ENCODE results near the gene ADAM12. TPM values are rescaled to one million over a fixed set of nuclear protein-coding genes. Genes with fewer than 3 reads are reported as not detected.

The ADAM12 gene
- total RNA-seq, 1 experiment from 2014 or later = not detected

- Histone ChIP-seq H2AFZ (ENCODE audit: low read length) (no peak overlapping the region), H3K9me3 (ENCODE audit: low read length) (no peaks in the 10 kb centered on the region), H3K4me2 (ENCODE audit: low read depth, low read length, poor library complexity, severe bottlenecking) (no peak overlapping the region), H3K4me1 (ENCODE audit: low read length) (no peaks in the 10 kb centered on the region), H3K4me3 (ENCODE audit: low read length) (no peak overlapping the region), H3K36me3 (ENCODE audit: insufficient read depth, low read length) (no peaks in the 10 kb centered on the region), H3K79me2 (ENCODE audit: low read length) (no peaks in the 10 kb centered on the region), H3K9me2 (replicated peaks; ENCODE audit: insufficient read depth, low read length) (no peaks in the 10 kb centered on the region), H3K27ac (ENCODE audit: low read length) (no peak overlapping the region), H4K20me1 (ENCODE audit: insufficient read depth, low read depth, low read length) (no peaks in the 10 kb centered on the region), H3K27me3 (ENCODE audit: low read length) (no peaks in the 10 kb centered on the region), H3K9ac (ENCODE audit: low read length) (no peak overlapping the region)
- DNase-seq = no peak
Measured at GRCh38 chr10:126373972-126374371, 14.3 kb downstream of the ADAM12 start.

GRCh38 chr10:126373147-126373546 is 15.1 kb downstream of the ADAM12 start:
- H3K36me3 ChIP-seq (ENCODE audit: insufficient read depth, low read length) = no peaks in the 10 kb centered on the region
- DNase-seq = no peak
- H3K9ac ChIP-seq (ENCODE audit: low read length) = no peak overlapping the region
- no peak overlapping the region for H3K4me2 ChIP-seq (ENCODE audit: low read depth, low read length, poor library complexity, severe bottlenecking)
- H3K27ac ChIP-seq (ENCODE audit: low read length) = no peak overlapping the region
- H3K4me3 ChIP-seq (ENCODE audit: low read length) = no peak overlapping the region
- H3K27me3 ChIP-seq (ENCODE audit: low read length) = no peaks in the 10 kb centered on the region
- no peaks in the 10 kb centered on the region for H3K4me1 ChIP-seq (ENCODE audit: low read length)
- no peaks in the 10 kb centered on the region for H4K20me1 ChIP-seq (ENCODE audit: insufficient read depth, low read depth, low read length)
- H3K9me2 ChIP-seq (replicated peaks; ENCODE audit: insufficient read depth, low read length) = no peaks in the 10 kb centered on the region
- H3K9me3 ChIP-seq (ENCODE audit: low read length) = no peaks in the 10 kb centered on the region
- no peaks in the 10 kb centered on the region for H3K79me2 ChIP-seq (ENCODE audit: low read length)
- H2AFZ ChIP-seq (ENCODE audit: low read length) = no peak overlapping the region

- H3K27ac ChIP-seq (ENCODE audit: low read length) = no peak overlapping the region
- no peaks in the 10 kb centered on the region for H3K27me3 ChIP-seq (ENCODE audit: low read length)
- H3K9ac ChIP-seq (ENCODE audit: low read length) = no peak overlapping the region
- no peak for DNase-seq
- H3K4me2 ChIP-seq (ENCODE audit: low read depth, low read length, poor library complexity, severe bottlenecking) = no peak overlapping the region
- H4K20me1 ChIP-seq (ENCODE audit: insufficient read depth, low read depth, low read length) = no peaks in the 10 kb centered on the region
- H3K79me2 ChIP-seq (ENCODE audit: low read length) = no peaks in the 10 kb centered on the region
- no peaks in the 10 kb centered on the region for H3K9me2 ChIP-seq (replicated peaks; ENCODE audit: insufficient read depth, low read length)
- no peaks in the 10 kb centered on the region for H3K9me3 ChIP-seq (ENCODE audit: low read length)
- no peaks in the 10 kb centered on the region for H3K4me1 ChIP-seq (ENCODE audit: low read length)
- no peak overlapping the region for H2AFZ ChIP-seq (ENCODE audit: low read length)
- no peak overlapping the region for H3K4me3 ChIP-seq (ENCODE audit: low read length)
- no peaks in the 10 kb centered on the region for H3K36me3 ChIP-seq (ENCODE audit: insufficient read depth, low read length)
Measured at GRCh38 chr10:126372396-126372795, 15.9 kb downstream of the ADAM12 start.

- DNase-seq = no peak
- no peaks in the 10 kb centered on the region for H3K27me3 ChIP-seq (ENCODE audit: low read length)
- no peaks in the 10 kb centered on the region for H3K9me2 ChIP-seq (replicated peaks; ENCODE audit: insufficient read depth, low read length)
- H3K27ac ChIP-seq (ENCODE audit: low read length) = no peak overlapping the region
- no peak overlapping the region for H2AFZ ChIP-seq (ENCODE audit: low read length)
- no peaks in the 10 kb centered on the region for H3K4me1 ChIP-seq (ENCODE audit: low read length)
- no peak overlapping the region for H3K9ac ChIP-seq (ENCODE audit: low read length)
- H3K9me3 ChIP-seq (ENCODE audit: low read length) = no peaks in the 10 kb centered on the region
- no peaks in the 10 kb centered on the region for H3K36me3 ChIP-seq (ENCODE audit: insufficient read depth, low read length)
- no peaks in the 10 kb centered on the region for H4K20me1 ChIP-seq (ENCODE audit: insufficient read depth, low read depth, low read length)
- no peak overlapping the region for H3K4me3 ChIP-seq (ENCODE audit: low read length)
- no peak overlapping the region for H3K4me2 ChIP-seq (ENCODE audit: low read depth, low read length, poor library complexity, severe bottlenecking)
- no peaks in the 10 kb centered on the region for H3K79me2 ChIP-seq (ENCODE audit: low read length)
Measured at GRCh38 chr10:126369125-126369710, 19.1 kb downstream of the ADAM12 start.

GRCh38 chr10:126357169-126357568 is 31.1 kb downstream of the ADAM12 start:
- Histone ChIP-seq H3K79me2 (ENCODE audit: low read length) (no peaks in the 10 kb centered on the region), H3K36me3 (ENCODE audit: insufficient read depth, low read length) (no peaks in the 10 kb centered on the region), H3K27ac (ENCODE audit: low read length) (no peak overlapping the region), H3K9me2 (replicated peaks; ENCODE audit: insufficient read depth, low read length) (no peaks in the 10 kb centered on the region), H4K20me1 (ENCODE audit: insufficient read depth, low read depth, low read length) (no peaks in the 10 kb centered on the region), H3K9ac (ENCODE audit: low read length) (no peak overlapping the region), H3K4me2 (ENCODE audit: low read depth, low read length, poor library complexity, severe bottlenecking) (no peak overlapping the region), H3K27me3 (ENCODE audit: low read length) (no peaks in the 10 kb centered on the region), H3K4me3 (ENCODE audit: low read length) (no peak overlapping the region), H3K4me1 (ENCODE audit: low read length) (no peaks in the 10 kb centered on the region), H2AFZ (ENCODE audit: low read length) (no peak overlapping the region), H3K9me3 (ENCODE audit: low read length) (peaks cover 9% of the 10 kb centered on the region)
- DNase-seq = no peak

- Histone ChIP-seq H3K27me3 (ENCODE audit: low read length) (no peaks in the 10 kb centered on the region), H4K20me1 (ENCODE audit: insufficient read depth, low read depth, low read length) (no peaks in the 10 kb centered on the region), H3K4me1 (ENCODE audit: low read length) (no peaks in the 10 kb centered on the region), H3K79me2 (ENCODE audit: low read length) (no peaks in the 10 kb centered on the region), H3K27ac (ENCODE audit: low read length) (no peak overlapping the region), H3K4me2 (ENCODE audit: low read depth, low read length, poor library complexity, severe bottlenecking) (no peak overlapping the region), H3K4me3 (ENCODE audit: low read length) (no peak overlapping the region), H3K36me3 (ENCODE audit: insufficient read depth, low read length) (no peaks in the 10 kb centered on the region), H3K9ac (ENCODE audit: low read length) (no peak overlapping the region), H3K9me2 (replicated peaks; ENCODE audit: insufficient read depth, low read length) (no peaks in the 10 kb centered on the region), H3K9me3 (ENCODE audit: low read length) (peaks cover 9% of the 10 kb centered on the region), H2AFZ (ENCODE audit: low read length) (no peak overlapping the region)
- no peak for DNase-seq
Measured at GRCh38 chr10:126353666-126354065, 34.6 kb downstream of the ADAM12 start.

- H3K79me2 ChIP-seq (ENCODE audit: low read length) = no peaks in the 10 kb centered on the region
- H3K9me2 ChIP-seq (replicated peaks; ENCODE audit: insufficient read depth, low read length) = no peaks in the 10 kb centered on the region
- H3K4me1 ChIP-seq (ENCODE audit: low read length) = no peaks in the 10 kb centered on the region
- H3K4me3 ChIP-seq (ENCODE audit: low read length) = no peak overlapping the region
- no peaks in the 10 kb centered on the region for H3K36me3 ChIP-seq (ENCODE audit: insufficient read depth, low read length)
- no peak overlapping the region for H2AFZ ChIP-seq (ENCODE audit: low read length)
- H3K9me3 ChIP-seq (ENCODE audit: low read length) = peaks cover 9% of the 10 kb centered on the region
- H3K9ac ChIP-seq (ENCODE audit: low read length) = no peak overlapping the region
- no peak for DNase-seq
- no peaks in the 10 kb centered on the region for H3K27me3 ChIP-seq (ENCODE audit: low read length)
- H3K27ac ChIP-seq (ENCODE audit: low read length) = no peak overlapping the region
- H4K20me1 ChIP-seq (ENCODE audit: insufficient read depth, low read depth, low read length) = no peaks in the 10 kb centered on the region
- H3K4me2 ChIP-seq (ENCODE audit: low read depth, low read length, poor library complexity, severe bottlenecking) = no peak overlapping the region
Measured at GRCh38 chr10:126352453-126352852, 35.8 kb downstream of the ADAM12 start.

GRCh38 chr10:126351021-126351420 is 37.3 kb downstream of the ADAM12 start:
- Histone ChIP-seq H3K79me2 (ENCODE audit: low read length) (no peaks in the 10 kb centered on the region), H3K4me3 (ENCODE audit: low read length) (no peak overlapping the region), H2AFZ (ENCODE audit: low read length) (no peak overlapping the region), H3K4me1 (ENCODE audit: low read length) (no peaks in the 10 kb centered on the region), H3K27me3 (ENCODE audit: low read length) (no peaks in the 10 kb centered on the region), H3K9ac (ENCODE audit: low read length) (no peak overlapping the region), H3K9me2 (replicated peaks; ENCODE audit: insufficient read depth, low read length) (no peaks in the 10 kb centered on the region), H3K27ac (ENCODE audit: low read length) (no peak overlapping the region), H3K9me3 (ENCODE audit: low read length) (peaks cover 4% of the 10 kb centered on the region), H3K36me3 (ENCODE audit: insufficient read depth, low read length) (no peaks in the 10 kb centered on the region), H3K4me2 (ENCODE audit: low read depth, low read length, poor library complexity, severe bottlenecking) (no peak overlapping the region), H4K20me1 (ENCODE audit: insufficient read depth, low read depth, low read length) (no peaks in the 10 kb centered on the region)
- DNase-seq = no peak
